ENCODE measurements around the gene COL4A1.

The COL4A1 gene

DNA sequence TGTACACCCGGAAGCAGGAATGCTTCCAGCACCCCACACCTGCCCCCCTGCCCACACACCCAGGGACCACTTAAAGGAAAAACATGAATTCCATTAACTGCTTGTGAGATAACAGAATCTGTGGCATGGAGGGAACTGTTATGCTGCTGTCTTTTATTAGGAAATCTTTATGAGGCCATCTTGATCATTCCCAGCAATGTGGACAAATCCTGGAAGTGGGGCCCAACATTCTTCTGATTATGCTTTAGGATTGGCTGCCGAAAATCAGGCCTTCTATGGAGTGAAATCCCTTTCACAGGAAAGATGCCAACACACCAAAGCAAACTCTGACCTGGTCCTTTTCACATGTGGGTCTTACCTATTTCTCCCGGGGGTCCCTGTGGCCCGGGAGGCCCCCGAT is 114.5 kb downstream of the COL4A1 start:
- DNase-seq (ENCODE audit: low spot score) = no peak

DNA sequence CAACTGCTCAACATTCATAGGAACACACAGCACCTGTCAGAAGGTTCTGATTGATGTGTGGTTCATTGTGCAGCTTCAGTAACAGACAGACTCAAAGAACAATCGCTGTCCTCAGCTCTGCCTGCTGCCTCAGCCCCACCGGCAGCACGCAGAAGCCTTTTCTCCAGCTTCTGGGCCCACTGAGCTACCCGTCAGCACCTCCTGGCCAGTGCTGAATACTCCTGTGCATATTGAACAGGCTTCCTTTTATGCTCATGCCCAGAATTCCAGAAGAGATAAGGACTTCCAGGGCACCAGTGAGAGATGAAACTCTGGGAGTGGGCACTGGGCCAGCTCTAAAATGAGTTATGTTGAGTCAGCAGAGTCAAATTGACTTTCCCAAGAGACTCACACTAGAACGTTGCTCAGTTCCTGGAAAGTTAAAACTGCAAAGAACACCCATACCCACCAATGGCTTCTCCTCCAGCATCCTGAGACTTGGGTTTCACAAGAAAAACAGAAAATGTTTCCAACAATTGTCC is 119.3 kb downstream of the COL4A1 start:
- DNase-seq (ENCODE audit: low spot score) = no peak

- DNase-seq (ENCODE audit: low spot score) = no peak
Observed at GRCh38 chr13:110186231-110186855, 120.6 kb downstream of the COL4A1 start.

GRCh38 chr13:110185696-110186095 is 121.3 kb downstream of the COL4A1 start:
- no peak for DNase-seq (ENCODE audit: low spot score)

DNA sequence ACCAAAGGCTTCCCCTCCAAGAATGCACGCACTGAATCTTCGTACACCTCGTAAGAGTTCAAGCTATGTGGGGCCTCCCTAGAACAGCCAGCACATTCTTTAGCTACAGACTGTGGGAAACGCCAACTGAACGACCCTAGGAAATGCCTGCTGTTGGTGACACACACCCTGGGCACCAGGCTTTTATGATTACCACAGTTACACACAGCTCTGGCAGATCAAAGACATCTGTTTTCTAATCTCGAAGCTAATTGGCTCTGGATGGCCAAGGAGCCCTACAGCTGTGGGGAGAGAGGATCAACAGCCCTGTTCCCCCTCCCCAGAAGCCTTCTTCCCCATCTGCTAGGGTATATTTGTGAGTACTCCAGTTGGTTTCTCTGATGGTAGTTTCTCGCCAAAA is 123.0 kb downstream of the COL4A1 start:
- DNase-seq (ENCODE audit: low spot score) = no peak

DNA sequence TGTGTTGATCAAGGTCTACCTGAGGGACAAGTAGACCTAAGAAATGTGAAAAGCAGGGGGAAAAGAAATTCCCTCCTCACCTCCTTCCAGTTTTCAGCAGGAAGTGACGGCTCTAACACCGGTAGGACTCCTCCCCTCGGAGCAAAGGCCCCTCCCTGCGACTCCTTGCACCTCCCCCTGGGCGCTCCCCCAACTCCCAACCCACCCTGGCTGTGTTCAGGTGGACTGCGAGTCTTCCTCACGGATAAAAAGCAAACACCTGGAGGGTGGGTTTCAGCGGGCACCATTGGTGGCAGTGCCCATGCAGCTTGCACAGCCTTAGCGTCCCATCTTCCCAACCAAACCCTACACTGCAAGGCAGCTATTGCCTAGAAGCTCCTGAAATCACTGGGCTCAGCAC is 124.5 kb downstream of the COL4A1 start:
- no peak for DNase-seq (ENCODE audit: low spot score)

DNA sequence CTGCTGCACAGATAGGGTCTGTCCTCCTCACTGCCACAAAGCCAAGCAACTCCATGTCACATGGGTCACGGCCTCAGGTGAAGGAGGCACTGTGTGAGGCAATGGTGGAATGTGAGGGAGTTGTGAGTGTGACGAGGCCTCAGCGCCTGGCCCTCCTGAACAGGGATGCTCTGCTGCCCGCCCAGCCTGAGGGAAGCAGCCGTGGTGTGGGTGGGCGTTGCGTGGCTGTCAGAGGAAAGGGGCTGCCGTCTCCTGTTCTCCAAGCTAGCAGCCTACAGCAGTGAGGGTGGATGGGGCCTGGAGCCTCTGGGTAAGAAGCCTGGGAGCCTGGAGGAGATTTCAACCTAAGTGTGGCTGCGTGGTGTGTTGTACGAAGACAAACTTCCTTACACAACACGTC is 125.0 kb downstream of the COL4A1 start:
- DNase-seq (ENCODE audit: low spot score) = no peak

DNA sequence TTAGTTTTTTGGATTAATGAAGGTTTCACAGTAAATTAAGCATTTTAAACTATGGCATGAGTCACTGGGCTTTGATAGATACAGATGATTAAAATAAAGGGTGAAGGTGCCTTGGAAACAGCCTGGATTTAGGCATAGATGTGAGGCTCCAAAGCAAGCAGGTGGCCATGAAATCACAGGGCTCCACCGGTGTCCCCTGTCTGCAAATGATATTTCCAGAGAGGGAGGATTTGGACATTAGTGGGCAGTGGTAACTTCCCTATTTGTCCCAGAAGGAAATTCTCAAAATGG is 127.2 kb downstream of the COL4A1 start:
- no peak for DNase-seq (ENCODE audit: low spot score)

GRCh38 chr13:110179116-110179856 is 127.7 kb downstream of the COL4A1 start:
- no peak for DNase-seq (ENCODE audit: low spot score)

DNA sequence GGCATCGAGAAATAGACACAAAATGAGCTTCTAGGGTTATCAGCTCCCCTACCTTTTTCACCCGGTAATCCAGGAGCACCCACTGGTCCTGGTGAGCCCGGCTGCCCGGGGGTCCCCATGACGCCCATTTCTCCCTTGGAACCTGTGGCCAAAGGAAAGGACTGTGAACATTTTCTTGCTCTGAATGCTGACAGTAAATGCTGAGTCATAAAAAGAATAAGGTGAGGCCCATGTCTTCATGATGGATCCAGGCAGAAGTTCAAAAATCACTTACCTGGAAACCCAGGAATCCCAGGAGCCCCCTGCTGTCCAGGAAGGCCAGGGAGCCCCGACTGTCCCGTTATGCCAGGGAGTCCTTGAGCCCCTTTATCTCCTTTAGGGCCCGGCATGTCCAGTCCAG is 129.2 kb downstream of the COL4A1 start:
- no peak for DNase-seq (ENCODE audit: low spot score)

GRCh38 chr13:110176431-110176830 is 130.5 kb downstream of the COL4A1 start:
- DNase-seq (ENCODE audit: low spot score) = no peak

DNA sequence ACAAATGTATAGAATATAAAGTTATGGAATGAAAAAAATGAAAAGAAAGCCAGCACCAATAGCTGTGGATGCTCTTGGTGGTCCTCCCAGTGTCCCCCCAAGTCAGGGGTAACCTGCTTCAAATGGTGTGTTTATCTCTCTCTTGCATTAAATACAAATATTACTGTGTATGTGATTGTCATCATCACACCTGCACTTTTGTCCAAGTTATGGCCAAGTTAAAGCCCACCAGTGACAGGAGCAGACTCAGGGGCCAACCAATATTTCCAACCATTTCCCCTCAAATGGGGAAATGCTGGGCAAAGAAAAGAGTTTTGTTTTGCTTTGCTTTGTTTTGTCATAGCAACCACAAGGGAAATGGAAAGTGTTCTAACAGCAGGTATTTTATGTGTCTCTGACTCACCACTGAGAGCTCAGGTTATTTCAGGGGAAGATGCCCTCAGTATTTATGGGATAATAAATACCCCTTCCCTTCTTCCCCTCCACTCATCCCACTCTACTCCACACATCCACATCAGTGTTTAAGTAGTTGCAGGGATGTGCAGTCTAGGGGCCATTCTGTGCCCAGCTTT is 133.6 kb downstream of the COL4A1 start:
- DNase-seq (ENCODE audit: low spot score) = no peak

- no peak for DNase-seq (ENCODE audit: low spot score)
Observed at GRCh38 chr13:110170882-110171281, 136.1 kb downstream of the COL4A1 start.

GRCh38 chr13:110170020-110170790 is 136.8 kb downstream of the COL4A1 start:
- DNase-seq (ENCODE audit: low spot score) = no peak

GRCh38 chr13:110168999-110169933 is 137.7 kb downstream of the COL4A1 start:
- DNase-seq (ENCODE audit: low spot score) = no peak

GRCh38 chr13:110166598-110166997 is 140.4 kb downstream of the COL4A1 start:
- no peak for DNase-seq (ENCODE audit: low spot score)

- no peak for DNase-seq (ENCODE audit: low spot score)
Observed at GRCh38 chr13:110164706-110165105, 142.3 kb downstream of the COL4A1 start.

- DNase-seq (ENCODE audit: low spot score) = no peak
Observed at GRCh38 chr13:110162866-110163658, 143.9 kb downstream of the COL4A1 start.

- no peak for DNase-seq (ENCODE audit: low spot score)
Observed at GRCh38 chr13:110162053-110162452, 144.9 kb downstream of the COL4A1 start.

GRCh38 chr13:110161112-110161882 is 145.7 kb downstream of the COL4A1 start:
- no peak for DNase-seq (ENCODE audit: low spot score)
